IgD-negative memory B cell (primary cell): Measurements from ENCODE around the gene IL13. TPM values are rescaled to one million over a fixed set of nuclear protein-coding genes. Genes with fewer than 3 reads are reported as not detected.

Experiments
- H3K27ac Mint-ChIP-seq, 3 donors: one replicate each; pipeline ENCODE4 v1.8.0; 2020 to 2022; ENCODE audit warnings: mild to moderate bottlenecking in 3 of 3, mixed read lengths in 3 of 3, moderate library complexity in 1 of 3
- H3K27me3 Mint-ChIP-seq: one replicate; pipeline ENCODE4 v1.8.0; 2021; ENCODE audit warnings: mixed read lengths
- H3K36me3 Mint-ChIP-seq: one replicate; pipeline ENCODE4 v1.8.0; 2020; ENCODE audit warnings: mild to moderate bottlenecking, mixed read lengths
- H3K4me1 Mint-ChIP-seq, 3 donors: one replicate each; pipeline ENCODE4 v1.8.0; 2020 to 2022; ENCODE audit warnings: mixed read lengths in 3 of 3, mild to moderate bottlenecking in 1 of 3
- H3K4me3 Mint-ChIP-seq, 4 donors: one replicate each; pipeline ENCODE4 v1.8.0; 2020 to 2022; ENCODE audit warnings: mild to moderate bottlenecking in 4 of 4, mixed read lengths in 4 of 4, moderate library complexity in 3 of 4
- H3K9me3 Mint-ChIP-seq, 3 donors: one replicate each; pipeline ENCODE4 v1.8.0; 2020 to 2021; ENCODE audit warnings: mixed read lengths in 3 of 3, mild to moderate bottlenecking in 1 of 3
- polyA plus RNA-seq: library from polyadenylated mRNA; unstranded; fragments of 300-500 nt; fragmentation: Illumina TruSeq; gene quantifications from one replicate; pipeline ENCODE4 v1.2.3, GENCODE V29; 2021

IL13 gene
- polyA plus RNA-seq, 1 donor from 2014 or later: not detected

DNA sequence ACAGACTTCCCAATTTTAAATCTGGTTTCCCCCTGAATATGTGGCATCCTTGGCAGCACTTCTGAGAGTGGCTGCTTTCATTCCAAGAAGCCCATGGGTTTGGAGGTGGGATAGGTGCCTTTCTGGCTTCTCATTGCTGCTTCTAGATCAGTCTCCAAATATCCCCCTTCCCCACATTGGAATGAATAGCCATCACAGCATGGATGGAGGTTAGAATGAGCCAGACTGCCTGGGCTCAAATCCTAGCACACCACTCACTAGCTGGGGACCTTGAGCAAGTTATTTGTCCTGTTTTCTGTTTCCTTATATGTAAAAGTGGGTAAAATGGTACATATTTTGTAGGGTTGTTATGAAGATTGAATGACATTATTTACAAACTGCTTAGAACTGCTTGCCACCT, 13.8 kb upstream of the IL13 start:
- no peaks in the 10 kb centered on the region for H3K4me1 Mint-ChIP-seq
- no peaks in the 10 kb centered on the region for H3K27me3 Mint-ChIP-seq
- H3K9me3 Mint-ChIP-seq: peaks cover 4 to 14% (median 11%) of the 10 kb centered on the region in 3 donors
- H3K27ac Mint-ChIP-seq: no peak overlapping the region
- H3K4me3 Mint-ChIP-seq: no peak overlapping the region
- peaks cover 19% of the 10 kb centered on the region for H3K36me3 Mint-ChIP-seq

DNA sequence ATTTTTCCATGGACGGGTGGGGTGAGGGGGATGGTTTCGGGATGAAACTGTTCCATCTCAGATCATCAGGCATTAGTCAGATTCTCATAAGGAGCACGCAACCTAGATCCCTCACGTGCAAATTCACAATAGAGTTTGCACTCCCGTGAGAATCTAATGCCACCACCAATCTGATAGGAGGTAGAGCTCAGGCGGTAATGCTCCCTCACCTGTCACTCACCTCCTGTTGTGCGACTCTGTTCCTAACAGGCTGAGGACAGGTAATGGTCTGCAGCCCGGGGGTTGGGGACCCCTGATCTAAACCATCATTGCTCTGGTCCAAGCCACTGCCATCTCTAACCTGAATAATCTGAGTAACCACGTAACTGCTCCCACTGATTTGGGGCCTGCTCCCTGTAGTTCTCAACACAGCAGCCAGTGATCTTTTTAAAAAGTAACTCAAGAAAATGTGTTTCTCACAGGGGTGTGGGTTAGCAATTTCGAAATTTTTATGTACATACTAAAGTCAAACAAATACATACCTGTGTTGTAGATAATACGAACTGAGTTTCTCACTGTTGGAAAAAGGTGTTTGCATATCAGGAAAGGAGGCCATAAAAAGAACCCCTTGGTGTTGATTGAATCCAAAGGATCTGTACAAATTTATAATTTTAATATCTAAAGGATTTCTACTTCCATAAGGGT, 11.2 kb upstream of the IL13 start:
- Mint-ChIP-seq H3K4me1 (no peaks in the 10 kb centered on the region), H3K36me3 (peaks cover 18% of the 10 kb centered on the region), H3K27me3 (no peaks in the 10 kb centered on the region), H3K9me3 (peaks cover 10 to 14% (median 12%) of the 10 kb centered on the region in 3 donors), H3K27ac (no peak overlapping the region), H3K4me3 (no peak overlapping the region)

- Mint-ChIP-seq H3K36me3 (peaks cover 11% of the 10 kb centered on the region), H3K27me3 (no peaks in the 10 kb centered on the region), H3K9me3 (peaks cover 11 to 14% (median 12%) of the 10 kb centered on the region in 3 donors), H3K4me3 (no peak overlapping the region), H3K4me1 (no peaks in the 10 kb centered on the region), H3K27ac (no peak overlapping the region)
Observed at GRCh38 chr5:132647473-132647872, 10.5 kb upstream of the IL13 start.

GRCh38 chr5:132648355-132648754, 9.6 kb upstream of the IL13 start:
- no peaks in the 10 kb centered on the region for H3K27me3 Mint-ChIP-seq
- H3K4me1 Mint-ChIP-seq: no peaks in the 10 kb centered on the region
- peaks cover 11 to 14% (median 12%) of the 10 kb centered on the region in 3 donors for H3K9me3 Mint-ChIP-seq
- no peak overlapping the region for H3K4me3 Mint-ChIP-seq
- no peak overlapping the region for H3K27ac Mint-ChIP-seq
- H3K36me3 Mint-ChIP-seq: peaks cover 6% of the 10 kb centered on the region

GRCh38 chr5:132651838-132652469, 6.0 kb upstream of the IL13 start:
- H3K9me3 Mint-ChIP-seq: peaks cover 11 to 14% (median 12%) of the 10 kb centered on the region in 3 donors
- no peak overlapping the region for H3K4me3 Mint-ChIP-seq
- no peak overlapping the region for H3K27ac Mint-ChIP-seq
- peaks cover 0 to 4% (median 2%) of the 10 kb centered on the region in 3 donors for H3K4me1 Mint-ChIP-seq
- peaks cover 15% of the 10 kb centered on the region for H3K27me3 Mint-ChIP-seq
- peaks cover 3% of the 10 kb centered on the region for H3K36me3 Mint-ChIP-seq

DNA sequence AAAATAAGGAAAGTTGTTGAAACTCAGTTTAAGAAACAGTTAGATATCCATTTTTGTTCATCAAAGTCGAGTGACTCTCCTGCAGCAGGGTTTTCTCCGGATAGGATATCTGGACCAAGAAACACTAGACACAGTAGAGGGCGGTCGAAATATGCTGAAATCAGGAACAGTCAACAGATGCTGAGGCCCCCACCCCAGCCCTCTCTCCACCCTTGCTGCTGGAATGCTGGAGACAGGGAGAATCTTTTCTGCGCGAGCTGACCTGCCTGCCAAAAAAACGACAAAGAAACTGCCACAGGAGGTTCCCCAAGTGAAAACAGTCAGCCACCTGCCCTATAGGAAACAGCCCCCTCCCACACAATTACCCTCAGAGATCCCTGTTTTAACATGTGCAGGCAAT, 4.3 kb upstream of the IL13 start:
- H3K36me3 Mint-ChIP-seq: peaks cover 3% of the 10 kb centered on the region
- peaks cover 16% of the 10 kb centered on the region for H3K27me3 Mint-ChIP-seq
- H3K9me3 Mint-ChIP-seq: peaks cover under 1 to 8% (median 4%) of the 10 kb centered on the region in 3 donors
- peaks cover 0 to 4% (median 2%) of the 10 kb centered on the region in 3 donors for H3K4me1 Mint-ChIP-seq
- no peak overlapping the region for H3K4me3 Mint-ChIP-seq
- H3K27ac Mint-ChIP-seq: peak overlapping the region in 1 of 3 donors; percentile 71

GRCh38 chr5:132655821-132656773, 1.9 kb upstream of the IL13 start:
- peaks cover 16% of the 10 kb centered on the region for H3K27me3 Mint-ChIP-seq
- H3K4me1 Mint-ChIP-seq: peaks cover 0 to 5% (median 4%) of the 10 kb centered on the region in 3 donors
- H3K9me3 Mint-ChIP-seq: peaks cover 0 to 4% (median 0%) of the 10 kb centered on the region in 3 donors
- peak overlapping the region in 2 of 4 donors; percentile 49 to 54 for H3K4me3 Mint-ChIP-seq
- H3K36me3 Mint-ChIP-seq: peaks cover 1% of the 10 kb centered on the region
- no peak overlapping the region for H3K27ac Mint-ChIP-seq

DNA sequence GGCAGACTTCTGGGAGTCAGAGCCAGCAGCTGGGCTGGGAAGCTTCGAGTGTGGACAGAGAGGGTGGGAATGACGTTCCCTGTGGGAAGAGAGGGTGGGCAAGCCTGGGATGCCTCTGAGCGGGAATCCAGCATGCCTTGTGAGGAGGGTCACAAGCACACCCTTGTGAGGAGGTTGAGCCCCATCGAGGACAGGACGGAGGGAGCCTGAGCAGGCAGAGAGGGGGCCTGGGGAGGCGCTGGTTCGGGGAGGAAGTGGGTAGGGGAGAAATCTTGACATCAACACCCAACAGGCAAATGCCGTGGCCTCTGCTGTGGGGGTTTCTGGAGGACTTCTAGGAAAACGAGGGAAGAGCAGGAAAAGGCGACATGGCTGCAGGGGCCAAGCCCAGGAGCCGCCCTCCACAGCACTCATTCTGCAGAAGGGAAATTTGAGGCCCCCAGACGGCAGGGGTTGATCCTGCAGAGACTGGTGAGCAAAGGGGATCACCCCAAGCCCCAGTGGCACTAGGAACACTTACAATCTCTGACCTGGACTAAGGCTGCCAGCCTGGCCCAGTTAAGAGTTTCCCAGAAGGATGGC, 1.1 kb upstream of the IL13 start:
- Mint-ChIP-seq H3K4me1 (peaks cover 0 to 7% (median 4%) of the 10 kb centered on the region in 3 donors), H3K4me3 (peak overlapping the region in 1 of 4 donors; percentile 55), H3K36me3 (no peaks in the 10 kb centered on the region), H3K27me3 (peaks cover 16% of the 10 kb centered on the region), H3K9me3 (no peaks in the 10 kb centered on the region), H3K27ac (no peak overlapping the region)

DNA sequence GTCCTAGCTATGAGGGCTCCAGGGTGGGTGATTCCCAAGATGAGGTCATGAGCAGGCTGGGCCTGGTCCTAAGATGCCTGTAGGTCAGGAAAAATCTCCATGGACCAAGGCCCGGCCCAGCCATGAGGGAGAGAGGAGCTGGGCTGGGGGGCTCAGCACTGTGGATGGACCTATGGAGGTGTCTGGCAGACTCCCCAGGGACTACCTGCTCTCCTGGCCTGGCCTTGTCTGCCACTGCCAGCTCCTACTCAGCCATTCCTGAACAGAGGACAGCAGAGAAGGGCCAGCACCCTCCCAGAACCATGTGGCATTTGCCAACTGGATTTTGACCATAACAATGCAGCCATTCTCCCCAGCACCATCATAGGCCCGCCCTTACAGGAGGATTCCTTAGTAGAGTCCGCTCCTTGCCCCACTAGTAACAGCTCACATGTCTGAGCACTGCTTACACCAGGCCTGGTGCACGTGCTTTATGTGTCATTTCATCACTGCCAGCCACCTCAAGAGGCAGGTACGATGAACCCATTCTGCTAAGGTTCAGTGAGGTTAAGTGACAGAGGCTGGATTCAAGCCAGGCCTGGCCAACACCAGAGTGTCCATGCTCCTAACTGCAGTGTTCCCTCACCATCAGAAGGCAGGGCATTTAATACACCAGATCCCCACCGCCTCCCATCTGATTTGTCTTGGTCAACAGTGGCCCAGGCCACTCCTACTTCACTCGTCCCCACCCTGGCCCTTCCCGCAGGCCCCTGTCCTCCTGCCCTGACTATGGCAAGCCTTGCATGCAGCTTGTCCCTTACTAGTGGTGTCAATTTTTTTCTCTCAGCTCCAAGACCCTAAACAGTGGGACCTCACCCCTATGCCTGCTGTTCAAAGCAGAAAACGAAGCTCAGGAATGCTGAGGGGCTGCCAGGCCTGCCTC, 669 bp downstream of the IL13 start:
- no peaks in the 10 kb centered on the region for H3K36me3 Mint-ChIP-seq
- H3K27ac Mint-ChIP-seq: peak overlapping the region in 1 of 3 donors; percentile 74
- H3K27me3 Mint-ChIP-seq: peaks cover 16% of the 10 kb centered on the region
- no peak overlapping the region for H3K4me3 Mint-ChIP-seq
- H3K4me1 Mint-ChIP-seq: peaks cover 9 to 14% (median 12%) of the 10 kb centered on the region in 3 donors
- H3K9me3 Mint-ChIP-seq: no peaks in the 10 kb centered on the region

- peak overlapping the region in 1 of 4 donors; percentile 65 for H3K4me3 Mint-ChIP-seq
- H3K4me1 Mint-ChIP-seq: peaks cover 9 to 21% (median 12%) of the 10 kb centered on the region in 3 donors
- no peaks in the 10 kb centered on the region for H3K36me3 Mint-ChIP-seq
- no peak overlapping the region for H3K27ac Mint-ChIP-seq
- H3K27me3 Mint-ChIP-seq: peaks cover 16% of the 10 kb centered on the region
- H3K9me3 Mint-ChIP-seq: no peaks in the 10 kb centered on the region
Observed at GRCh38 chr5:132659598-132660493, 1.9 kb downstream of the IL13 start.

GRCh38 chr5:132661231-132662003, 3.4 kb downstream of the IL13 start:
- Mint-ChIP-seq H3K27me3 (peaks cover 8% of the 10 kb centered on the region), H3K4me3 (no peak overlapping the region), H3K36me3 (no peaks in the 10 kb centered on the region), H3K9me3 (no peaks in the 10 kb centered on the region), H3K27ac (no peak overlapping the region), H3K4me1 (peaks cover 9 to 21% (median 12%) of the 10 kb centered on the region in 3 donors)

GRCh38 chr5:132662004-132662401, 4.0 kb downstream of the IL13 start:
- Mint-ChIP-seq H3K27ac (peak overlapping the region in 1 of 3 donors; percentile 71), H3K4me1 (peaks cover 8 to 19% (median 9%) of the 10 kb centered on the region in 3 donors), H3K27me3 (peaks cover 6% of the 10 kb centered on the region), H3K9me3 (no peaks in the 10 kb centered on the region), H3K4me3 (peak overlapping the region in 1 of 4 donors; percentile 63), H3K36me3 (no peaks in the 10 kb centered on the region)
